ENCODE measurements around the gene SAP30.

Gene SAP30

GRCh38 chr4:173415885-173416653, 45.3 kb downstream of the SAP30 start:
- ATAC-seq = no peak

- ATAC-seq = no peak
Observed at GRCh38 chr4:173417833-173418232, 47.1 kb downstream of the SAP30 start.

GRCh38 chr4:173418639-173419038, 47.9 kb downstream of the SAP30 start:
- no peak for ATAC-seq

GRCh38 chr4:173420324-173420752, 49.6 kb downstream of the SAP30 start:
- ATAC-seq = no peak

- no peak for ATAC-seq
Observed at GRCh38 chr4:173420801-173421200, 50.0 kb downstream of the SAP30 start.

GRCh38 chr4:173424899-173425805, 54.4 kb downstream of the SAP30 start:
- ATAC-seq = no peak

GRCh38 chr4:173426064-173426463, 55.3 kb downstream of the SAP30 start:
- ATAC-seq = no peak
